Erythroblast (primary cell): Measurements from ENCODE around the gene RGS14.

ENCODE experiments used
- GATA1 ChIP-seq: IDR thresholded peaks from 2 replicates; pipeline ENCODE4 v1.6.1; 2011; ENCODE audit warnings: low read depth, mild to moderate bottlenecking, control low read depth, low read length, moderate library complexity
- POLR2A ChIP-seq: IDR thresholded peaks from 2 replicates; pipeline ENCODE4 v1.6.1; 2011; ENCODE audit warnings: mild to moderate bottlenecking, low read length

- TF ChIP-seq POLR2A = no peak
- no peak for TF ChIP-seq GATA1
These were observed 39.1 kb downstream of the RGS14 start for GRCh38 chr5:177396807-177397206.
